HCT116 (cell line): ENCODE measurements around the gene CERS5. TPM values are rescaled to one million over a fixed set of nuclear protein-coding genes. Genes with fewer than 3 reads are reported as not detected.

Experiments used
- ATAC-seq: fragments of 200-7000 bp; cut with Tn5 transposase; 2 replicates; pipeline ENCODE4 v1.9.1; 2020; ENCODE audit warnings: mild to moderate bottlenecking, moderate library complexity
- BruUV-seq: library from RNA; stranded (reverse); fragments of 400-500 nt; replicated peaks from 2 replicates; lab custom pipeline; 2021; lab: Mats Ljungman, UMichigan
- CTCF ChIA-PET: fragments of 300-600 bp; sonication (Branson Sonifier 250); formaldehyde crosslinking; loops from one replicate; lab custom pipeline; 2021; ENCODE audit warnings: antibody characterized with exemption; lab: Charles Lee
- POLR2A ChIA-PET: fragments of 300-600, 350-600 bp; sonication (Branson Sonifier 250); formaldehyde crosslinking; loops from one replicate; lab custom pipeline; 2021; ENCODE audit warnings: antibody characterized with exemption; lab: Charles Lee
- RAD21 ChIA-PET, 2 experiments: fragments of 300-600 bp; sonication (Branson Sonifier 250); formaldehyde crosslinking; loops; one replicate each; lab custom pipeline; 2023; ENCODE audit warnings: low total read pairs in 2 of 2; ENCODE audit not compliant: uncharacterized antibody in 2 of 2, unreplicated experiment in 2 of 2, low non-redundant PET in 1 of 2; lab: Charles Lee
- DNase-seq: peaks from one replicate; pipeline ENCODE4 v3.0.0-alpha.2; 2010; ENCODE audit warnings: low read depth, low spot score
- H2AFZ ChIP-seq: fragments of 200-600 bp; shearing (Covaris generic), sonication (generic); 2 replicates; pipeline ENCODE4 v1.6.1; 2017; ENCODE audit warnings: low read depth, mixed run types, mixed read lengths, antibody characterized with exemption, low read length; ENCODE audit not compliant: poor library complexity, severe bottlenecking
- H3K27ac ChIP-seq: 2 replicates; pipeline ENCODE4 v1.5.1; 2012; ENCODE audit warnings: low read depth, low read length
- H3K27me3 ChIP-seq: fragments of 200-600 bp; sonication (generic); 2 replicates; pipeline ENCODE4 v1.6.1; 2016; ENCODE audit warnings: mixed run types, low read length, mixed read lengths; ENCODE audit not compliant: insufficient read depth
- H3K36me3 ChIP-seq, 2 experiments: fragments of 200-500 bp in 1 of 2; fragments of 200-600 bp in 1 of 2; sonication (Bioruptor generic) in 1 of 2; sonication (generic) in 1 of 2; 2 replicates each; pipeline versions ENCODE4 v1.5.1 to v1.6.1; 2014 to 2016; ENCODE audit warnings: low read length in 2 of 2, inconsistent platforms in 1 of 2, mixed read lengths in 1 of 2, mixed run types in 1 of 2; ENCODE audit not compliant: insufficient read depth in 2 of 2, control insufficient read depth in 1 of 2
- H3K4me1 ChIP-seq, 2 experiments: fragments of 200-600 bp in 1 of 2; sonication (generic) in 1 of 2; 2 replicates each; pipeline versions ENCODE4 v1.5.1 to v1.6.1; 2012 to 2017; ENCODE audit warnings: low read length in 2 of 2, inconsistent platforms in 1 of 2, mild to moderate bottlenecking in 1 of 2, mixed read lengths in 1 of 2, mixed run types in 1 of 2, moderate library complexity in 1 of 2; ENCODE audit not compliant: insufficient read depth in 2 of 2, control insufficient read depth in 1 of 2
- H3K4me2 ChIP-seq: fragments of 200-600 bp; sonication (generic); 2 replicates; pipeline ENCODE4 v1.6.1; 2017; ENCODE audit warnings: mixed run types, low read length, mixed read lengths
- H3K4me3 ChIP-seq, 2 experiments: fragments of 200-600 bp in 1 of 2; sonication (generic) in 1 of 2; replicated peaks in 1 of 2; 2 replicates each; pipeline ENCODE4 v1.5.1; 2011 to 2016; ENCODE audit warnings: low read length in 2 of 2, control low read depth in 1 of 2, low read depth in 1 of 2, mild to moderate bottlenecking in 1 of 2, mixed read lengths in 1 of 2, mixed run types in 1 of 2
- H3K79me2 ChIP-seq: fragments of 200-600 bp; sonication (generic); 2 replicates; pipeline ENCODE4 v1.6.1; 2017; ENCODE audit warnings: mild to moderate bottlenecking, mixed run types, low read length, moderate library complexity, mixed read lengths; ENCODE audit not compliant: insufficient read depth
- H3K9ac ChIP-seq: fragments of 200-600 bp; sonication (generic); 2 replicates; pipeline ENCODE4 v1.6.1; 2016; ENCODE audit warnings: low read length, mixed read lengths
- H3K9me2 ChIP-seq: fragments of 200-600 bp; sonication (generic), shearing (Covaris generic); 2 replicates; pipeline ENCODE4 v1.6.1; 2017; ENCODE audit warnings: mixed run types, mild to moderate bottlenecking, moderate library complexity; ENCODE audit not compliant: insufficient read depth
- H3K9me3 ChIP-seq, 2 experiments: fragments of 200-500 bp in 1 of 2; fragments of 200-600 bp in 1 of 2; sonication (Bioruptor generic) in 1 of 2; sonication (generic) in 1 of 2; 2 replicates each; pipeline ENCODE4 v1.6.1; 2014 to 2017; ENCODE audit warnings: low read length in 2 of 2, mixed read lengths in 2 of 2, inconsistent platforms in 1 of 2, low read depth in 1 of 2, mild to moderate bottlenecking in 1 of 2, mixed run types in 1 of 2, moderate library complexity in 1 of 2; ENCODE audit not compliant: control insufficient read depth in 1 of 2, insufficient read depth in 1 of 2
- H4K20me1 ChIP-seq: fragments of 200-600 bp; sonication (generic), shearing (Covaris generic); 2 replicates; pipeline ENCODE4 v1.6.1; 2017; ENCODE audit warnings: mixed run types, mild to moderate bottlenecking, moderate library complexity; ENCODE audit not compliant: insufficient read depth
- EGR1 ChIP-seq: IDR thresholded peaks from 2 replicates; pipeline ENCODE4 v1.6.1; 2012; ENCODE audit warnings: low read depth
- ELF1 ChIP-seq: IDR thresholded peaks from 2 replicates; pipeline ENCODE4 v1.6.1; 2012; ENCODE audit warnings: low read depth, borderline replicate concordance
- EZH2 ChIP-seq: fragments of 200-600 bp; sonication (generic); IDR thresholded peaks from 2 replicates; pipeline ENCODE4 v1.6.1; 2017; ENCODE audit warnings: antibody characterized with exemption, mixed run types
- EZH2phosphoT487 ChIP-seq: fragments of 200-600 bp; IDR thresholded peaks from 2 replicates; pipeline ENCODE4 v1.6.1; 2018; ENCODE audit warnings: antibody characterized with exemption, borderline replicate concordance
- FOSL1 ChIP-seq: IDR thresholded peaks from 2 replicates; pipeline ENCODE4 v1.6.1; 2012; ENCODE audit warnings: low read depth
- POLR2A ChIP-seq: IDR thresholded peaks from 2 replicates; pipeline ENCODE4 v1.7.0; 2011; ENCODE audit warnings: borderline replicate concordance; ENCODE audit not compliant: insufficient read depth, insufficient read length; ENCODE audit errors: extremely low read depth
- RAD21 ChIP-seq: IDR thresholded peaks from 2 replicates; pipeline ENCODE4 v1.6.1; 2012; ENCODE audit warnings: low read depth, mild to moderate bottlenecking
- SIN3A ChIP-seq: IDR thresholded peaks from 2 replicates; pipeline ENCODE4 v1.6.1; 2012; ENCODE audit warnings: low read depth
- SP1 ChIP-seq: IDR thresholded peaks from 2 replicates; pipeline ENCODE4 v1.6.1; 2012; ENCODE audit warnings: low read depth
- SRF ChIP-seq: IDR thresholded peaks from 2 replicates; pipeline ENCODE4 v1.6.1; 2012; ENCODE audit warnings: low read depth
- TCF7L2 ChIP-seq: IDR thresholded peaks from 2 replicates; pipeline ENCODE4 v1.7.0; 2011; ENCODE audit warnings: borderline replicate concordance, inconsistent platforms; ENCODE audit not compliant: insufficient read depth, insufficient read length; ENCODE audit errors: extremely low read depth
- ZFX ChIP-seq: fragments of 450-650 bp; IDR thresholded peaks from 2 replicates; pipeline ENCODE4 v1.6.1; 2017
- intact Hi-C: fragments of 100-400 bp; cut with micrococcal nuclease; formaldehyde crosslinking; loops from 2 replicates; pipeline ENCODE4 v1.10.0; 2022
- total RNA-seq: library from RNA; stranded (reverse); gene quantifications from one replicate; pipeline ENCODE4 v1.2.1, GENCODE V29; 2021; ENCODE audit not compliant: unreplicated experiment
- TF ChIP-seq, protein P1 (sequence below): IDR thresholded peaks from 2 replicates; pipeline ENCODE4 v1.6.1; 2012
- TF ChIP-seq, protein P2 (sequence below): IDR thresholded peaks from 2 replicates; pipeline ENCODE4 v1.6.1; 2012; ENCODE audit warnings: low read depth
- TF ChIP-seq, protein P3 (sequence below): IDR thresholded peaks from 2 replicates; pipeline ENCODE4 v1.6.1; 2012
- TF ChIP-seq, protein P4 (sequence below), 3 experiments: fragments of 200-600 bp in 1 of 3; sonication (generic) in 1 of 3; IDR thresholded peaks in 2 of 3; conservative IDR thresholded peaks in 1 of 3; 2 replicates each; pipeline ENCODE4 v1.5.1; 2012 to 2017; ENCODE audit warnings: low read depth in 2 of 3, low read length in 2 of 3, antibody characterized with exemption in 1 of 3, borderline replicate concordance in 1 of 3, control low read depth in 1 of 3, mild to moderate bottlenecking in 1 of 3, mixed read lengths in 1 of 3, mixed run types in 1 of 3, moderate library complexity in 1 of 3; ENCODE audit not compliant: insufficient read depth in 1 of 3

Gene CERS5
- total RNA-seq, 1 experiment from 2014 or later = 33.4 TPM

DNA sequence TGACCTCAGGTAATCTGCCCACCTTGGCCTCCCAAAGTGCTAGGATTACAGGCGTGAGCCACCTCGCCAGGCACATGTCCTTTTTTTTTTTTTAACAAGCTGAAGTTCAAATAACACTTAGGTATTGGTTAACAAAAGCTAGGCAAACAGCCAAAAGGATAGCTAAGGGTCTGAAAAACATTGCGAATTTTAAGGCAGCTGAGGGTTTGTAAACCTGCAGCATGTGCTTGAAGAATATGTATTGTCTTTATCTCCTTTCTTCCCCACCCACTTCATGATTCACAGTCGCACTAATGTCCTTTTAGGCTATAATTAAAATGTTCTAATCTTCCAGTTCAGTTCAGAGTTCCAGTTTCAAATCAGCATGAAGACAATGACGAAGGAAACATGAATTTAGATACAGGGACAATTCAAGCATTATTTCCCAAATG lies 30.1 kb upstream of the CERS5 start:
- H4K20me1 ChIP-seq = no peaks in the 10 kb centered on the region
- no peaks in the 10 kb centered on the region for H3K27me3 ChIP-seq
- H2AFZ ChIP-seq = no peak overlapping the region
- no peak overlapping the region for H3K27ac ChIP-seq
- no peaks in the 10 kb centered on the region for H3K9me2 ChIP-seq
- ChIA-PET CTCF (no interaction called here), POLR2A (no interaction called here), RAD21 (no interaction called here)
- no peak for ATAC-seq
- intact Hi-C loops = no loop called here
- no peaks in the 10 kb centered on the region for H3K9me3 ChIP-seq
- peaks cover 6% of the 10 kb centered on the region for H3K79me2 ChIP-seq
- H3K9ac ChIP-seq = no peak overlapping the region
- no peak overlapping the region for H3K4me2 ChIP-seq
- H3K4me1 ChIP-seq = peaks cover 15 to 21% of the 10 kb centered on the region in 2 experiments
- no peak for TF ChIP-seq SIN3A
- TF ChIP-seq RAD21 = no peak
- H3K4me3 ChIP-seq = no peak overlapping the region
- no TSS peak for BruUV-seq
- no peak for DNase-seq
- peaks cover 6 to 20% of the 10 kb centered on the region in 2 experiments; a peak in 3 of 4 replicates for H3K36me3 ChIP-seq

DNA sequence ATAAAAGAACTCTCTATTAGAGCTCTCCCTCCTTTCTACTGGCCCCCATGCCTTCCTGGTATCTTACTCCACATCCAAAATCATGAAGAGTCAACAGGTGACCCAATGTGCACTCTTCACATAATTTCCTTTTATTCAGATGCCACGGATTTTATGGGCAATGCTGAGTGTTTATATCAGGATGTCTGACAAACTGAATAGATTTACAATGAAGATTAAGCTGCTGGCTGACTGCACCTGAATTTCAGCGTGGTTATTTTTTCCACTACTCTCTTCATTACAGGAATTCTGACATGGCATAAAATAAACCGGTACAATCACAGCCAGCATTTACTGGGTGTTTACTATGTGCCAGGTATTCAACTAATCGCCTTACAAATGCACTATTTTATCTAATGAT lies 29.4 kb upstream of the CERS5 start:
- no peak for ATAC-seq
- peaks cover 6% of the 10 kb centered on the region for H3K79me2 ChIP-seq
- no peaks in the 10 kb centered on the region for H3K9me3 ChIP-seq
- POLR2A ChIA-PET = no interaction called here
- no peak overlapping the region for H3K4me3 ChIP-seq
- H3K27ac ChIP-seq = no peak overlapping the region
- no peak for DNase-seq
- H3K9ac ChIP-seq = no peak overlapping the region
- H3K9me2 ChIP-seq = no peaks in the 10 kb centered on the region
- RAD21 ChIA-PET = no interaction called here
- peaks cover 11 to 13% of the 10 kb centered on the region in 2 experiments for H3K4me1 ChIP-seq
- CTCF ChIA-PET = no interaction called here
- no peak overlapping the region for H2AFZ ChIP-seq
- H4K20me1 ChIP-seq = no peaks in the 10 kb centered on the region
- H3K27me3 ChIP-seq = no peaks in the 10 kb centered on the region
- peaks cover 6 to 23% of the 10 kb centered on the region in 2 experiments; a peak in 3 of 4 replicates for H3K36me3 ChIP-seq
- BruUV-seq = no TSS peak
- intact Hi-C loops = no loop called here
- H3K4me2 ChIP-seq = no peak overlapping the region
- TF ChIP-seq ZFX (no peak), RAD21 (no peak), SP1 (no peak), EZH2 (no peak), EGR1 (no peak), POLR2A (no peak), FOSL1 (no peak), SRF (no peak), EZH2phosphoT487 (no peak), TCF7L2 (no peak), SIN3A (no peak), ELF1 (no peak)
- TF ChIP-seq, protein P1, sequence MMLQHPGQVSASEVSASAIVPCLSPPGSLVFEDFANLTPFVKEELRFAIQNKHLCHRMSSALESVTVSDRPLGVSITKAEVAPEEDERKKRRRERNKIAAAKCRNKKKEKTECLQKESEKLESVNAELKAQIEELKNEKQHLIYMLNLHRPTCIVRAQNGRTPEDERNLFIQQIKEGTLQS = no peak
- TF ChIP-seq, protein P2, sequence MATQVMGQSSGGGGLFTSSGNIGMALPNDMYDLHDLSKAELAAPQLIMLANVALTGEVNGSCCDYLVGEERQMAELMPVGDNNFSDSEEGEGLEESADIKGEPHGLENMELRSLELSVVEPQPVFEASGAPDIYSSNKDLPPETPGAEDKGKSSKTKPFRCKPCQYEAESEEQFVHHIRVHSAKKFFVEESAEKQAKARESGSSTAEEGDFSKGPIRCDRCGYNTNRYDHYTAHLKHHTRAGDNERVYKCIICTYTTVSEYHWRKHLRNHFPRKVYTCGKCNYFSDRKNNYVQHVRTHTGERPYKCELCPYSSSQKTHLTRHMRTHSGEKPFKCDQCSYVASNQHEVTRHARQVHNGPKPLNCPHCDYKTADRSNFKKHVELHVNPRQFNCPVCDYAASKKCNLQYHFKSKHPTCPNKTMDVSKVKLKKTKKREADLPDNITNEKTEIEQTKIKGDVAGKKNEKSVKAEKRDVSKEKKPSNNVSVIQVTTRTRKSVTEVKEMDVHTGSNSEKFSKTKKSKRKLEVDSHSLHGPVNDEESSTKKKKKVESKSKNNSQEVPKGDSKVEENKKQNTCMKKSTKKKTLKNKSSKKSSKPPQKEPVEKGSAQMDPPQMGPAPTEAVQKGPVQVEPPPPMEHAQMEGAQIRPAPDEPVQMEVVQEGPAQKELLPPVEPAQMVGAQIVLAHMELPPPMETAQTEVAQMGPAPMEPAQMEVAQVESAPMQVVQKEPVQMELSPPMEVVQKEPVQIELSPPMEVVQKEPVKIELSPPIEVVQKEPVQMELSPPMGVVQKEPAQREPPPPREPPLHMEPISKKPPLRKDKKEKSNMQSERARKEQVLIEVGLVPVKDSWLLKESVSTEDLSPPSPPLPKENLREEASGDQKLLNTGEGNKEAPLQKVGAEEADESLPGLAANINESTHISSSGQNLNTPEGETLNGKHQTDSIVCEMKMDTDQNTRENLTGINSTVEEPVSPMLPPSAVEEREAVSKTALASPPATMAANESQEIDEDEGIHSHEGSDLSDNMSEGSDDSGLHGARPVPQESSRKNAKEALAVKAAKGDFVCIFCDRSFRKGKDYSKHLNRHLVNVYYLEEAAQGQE = no peak
- TF ChIP-seq, protein P3, sequence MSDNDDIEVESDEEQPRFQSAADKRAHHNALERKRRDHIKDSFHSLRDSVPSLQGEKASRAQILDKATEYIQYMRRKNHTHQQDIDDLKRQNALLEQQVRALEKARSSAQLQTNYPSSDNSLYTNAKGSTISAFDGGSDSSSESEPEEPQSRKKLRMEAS = no peak
- TF ChIP-seq, protein P4, sequence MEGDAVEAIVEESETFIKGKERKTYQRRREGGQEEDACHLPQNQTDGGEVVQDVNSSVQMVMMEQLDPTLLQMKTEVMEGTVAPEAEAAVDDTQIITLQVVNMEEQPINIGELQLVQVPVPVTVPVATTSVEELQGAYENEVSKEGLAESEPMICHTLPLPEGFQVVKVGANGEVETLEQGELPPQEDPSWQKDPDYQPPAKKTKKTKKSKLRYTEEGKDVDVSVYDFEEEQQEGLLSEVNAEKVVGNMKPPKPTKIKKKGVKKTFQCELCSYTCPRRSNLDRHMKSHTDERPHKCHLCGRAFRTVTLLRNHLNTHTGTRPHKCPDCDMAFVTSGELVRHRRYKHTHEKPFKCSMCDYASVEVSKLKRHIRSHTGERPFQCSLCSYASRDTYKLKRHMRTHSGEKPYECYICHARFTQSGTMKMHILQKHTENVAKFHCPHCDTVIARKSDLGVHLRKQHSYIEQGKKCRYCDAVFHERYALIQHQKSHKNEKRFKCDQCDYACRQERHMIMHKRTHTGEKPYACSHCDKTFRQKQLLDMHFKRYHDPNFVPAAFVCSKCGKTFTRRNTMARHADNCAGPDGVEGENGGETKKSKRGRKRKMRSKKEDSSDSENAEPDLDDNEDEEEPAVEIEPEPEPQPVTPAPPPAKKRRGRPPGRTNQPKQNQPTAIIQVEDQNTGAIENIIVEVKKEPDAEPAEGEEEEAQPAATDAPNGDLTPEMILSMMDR (IDR thresholded peaks at IDR 0.05 in 2 of 3, conservative IDR thresholded peaks at IDR 0.05 in 1 of 3; ENCODE audit: borderline replicate concordance in 1 of 3, insufficient read depth in 1 of 3, low read depth in 2 of 3, low read length in 2 of 3) = no peak
